D721Med (cell line): ENCODE data around the gene NT5C2.

ENCODE experiments used
- DNase-seq: peaks from one replicate; pipeline ENCODE4 v3.0.0; 2011; ENCODE audit warnings: low spot score; ENCODE audit not compliant: insufficient read length
- FAIRE-seq: peaks from 2 replicates; lab custom pipeline; 2011; peaks lifted over from hg19 to GRCh38; lab: Jason Lieb, UNC
- TF ChIP-seq, protein P1 (sequence below): IDR thresholded peaks from 2 replicates; pipeline ENCODE4 v1.5.1; 2012; ENCODE audit warnings: mild to moderate bottlenecking, control low read depth; ENCODE audit not compliant: insufficient read depth; ENCODE audit errors: missing control alignments

NT5C2 gene

DNA sequence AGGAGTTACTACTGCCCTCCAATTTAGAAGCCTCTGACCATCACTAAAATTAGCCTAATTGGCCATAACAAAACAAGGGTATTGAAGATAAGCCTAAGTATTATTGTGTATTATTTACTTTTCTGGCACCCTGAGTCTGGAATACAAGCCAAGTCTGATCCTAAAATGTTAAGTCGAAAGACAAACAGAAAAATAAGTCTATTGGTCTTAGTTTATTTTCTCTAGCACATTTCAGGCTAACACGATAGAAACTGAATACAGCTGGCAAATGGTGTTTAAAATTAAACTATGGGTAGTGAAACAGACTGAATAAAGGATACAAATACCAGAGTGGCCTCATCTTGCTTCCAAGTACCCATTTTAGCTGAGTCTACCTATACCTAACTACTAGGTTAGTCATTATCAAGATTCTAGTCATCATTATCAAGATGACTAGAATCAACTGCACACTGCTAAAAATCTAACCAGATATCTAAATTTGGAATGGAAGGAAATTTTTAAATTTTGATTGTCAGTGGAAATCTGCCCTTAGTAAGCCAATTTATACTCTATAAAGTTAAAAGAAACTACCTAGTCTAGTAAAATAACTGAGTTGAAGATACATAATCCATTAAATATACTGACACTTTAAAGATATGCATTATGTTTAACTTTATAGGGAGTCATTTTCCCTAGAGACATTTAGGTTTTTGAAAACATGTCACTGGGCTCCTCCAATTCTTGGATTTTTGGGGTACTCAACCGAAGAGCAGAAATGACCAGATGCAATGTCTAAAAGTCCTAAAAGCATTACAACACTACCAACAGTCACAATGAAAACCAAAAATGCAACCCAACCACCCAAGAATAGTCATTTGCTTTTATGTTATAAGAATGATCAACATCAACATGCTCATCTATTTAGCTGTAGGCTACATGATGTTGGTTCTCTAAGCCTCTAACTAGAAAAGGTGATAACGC, 80.9 kb downstream of the NT5C2 start:
- peak; percentile 70 for FAIRE-seq

DNA sequence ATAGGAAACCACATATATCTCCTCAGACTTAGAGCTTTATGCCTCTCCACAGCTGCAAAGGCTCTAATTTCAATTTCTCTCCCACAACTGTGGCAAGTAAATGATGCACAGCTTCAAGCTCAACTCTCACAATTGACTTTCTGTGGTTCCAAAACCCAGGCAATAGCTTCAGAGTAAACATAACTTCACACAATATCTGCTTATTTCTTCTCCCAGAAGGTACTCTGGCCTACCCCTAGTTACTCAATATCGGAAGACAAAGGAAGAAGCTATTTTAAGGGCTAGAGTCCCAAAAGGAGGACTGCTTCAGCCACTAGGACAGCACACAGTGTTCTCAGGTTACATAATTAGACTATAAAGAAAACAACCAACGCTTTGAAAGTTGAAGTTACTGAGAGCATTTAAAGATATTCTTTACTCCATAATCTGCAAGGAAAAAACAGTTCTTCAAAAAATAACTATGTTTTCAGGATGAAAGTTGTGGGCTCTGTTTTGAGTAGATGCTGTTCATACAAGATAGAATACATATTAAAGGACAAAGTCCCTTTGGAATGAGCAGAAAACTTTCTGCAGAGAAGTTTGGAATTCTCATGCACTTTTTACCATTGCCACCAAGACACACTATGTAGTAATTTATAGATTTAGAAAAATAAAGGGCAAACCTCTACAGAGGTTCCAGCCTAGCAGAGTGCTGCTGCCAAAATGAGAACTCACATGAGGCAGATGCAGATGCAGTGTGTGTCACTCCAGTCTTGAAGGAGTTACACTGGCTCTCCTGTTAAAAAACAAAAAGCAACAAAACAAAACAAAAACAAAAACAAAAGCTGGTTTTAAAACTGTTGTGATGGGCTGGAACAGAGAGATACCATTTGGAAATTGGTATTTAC, 81.8 kb downstream of the NT5C2 start:
- DNase-seq (no peak), FAIRE-seq (no peak)
- TF ChIP-seq, protein P1, sequence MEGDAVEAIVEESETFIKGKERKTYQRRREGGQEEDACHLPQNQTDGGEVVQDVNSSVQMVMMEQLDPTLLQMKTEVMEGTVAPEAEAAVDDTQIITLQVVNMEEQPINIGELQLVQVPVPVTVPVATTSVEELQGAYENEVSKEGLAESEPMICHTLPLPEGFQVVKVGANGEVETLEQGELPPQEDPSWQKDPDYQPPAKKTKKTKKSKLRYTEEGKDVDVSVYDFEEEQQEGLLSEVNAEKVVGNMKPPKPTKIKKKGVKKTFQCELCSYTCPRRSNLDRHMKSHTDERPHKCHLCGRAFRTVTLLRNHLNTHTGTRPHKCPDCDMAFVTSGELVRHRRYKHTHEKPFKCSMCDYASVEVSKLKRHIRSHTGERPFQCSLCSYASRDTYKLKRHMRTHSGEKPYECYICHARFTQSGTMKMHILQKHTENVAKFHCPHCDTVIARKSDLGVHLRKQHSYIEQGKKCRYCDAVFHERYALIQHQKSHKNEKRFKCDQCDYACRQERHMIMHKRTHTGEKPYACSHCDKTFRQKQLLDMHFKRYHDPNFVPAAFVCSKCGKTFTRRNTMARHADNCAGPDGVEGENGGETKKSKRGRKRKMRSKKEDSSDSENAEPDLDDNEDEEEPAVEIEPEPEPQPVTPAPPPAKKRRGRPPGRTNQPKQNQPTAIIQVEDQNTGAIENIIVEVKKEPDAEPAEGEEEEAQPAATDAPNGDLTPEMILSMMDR = no peak

More for the DNA sequence above, 80.9 kb downstream of the NT5C2 start:
- TF ChIP-seq, protein P1 = no peak
- no peak for DNase-seq

DNA sequence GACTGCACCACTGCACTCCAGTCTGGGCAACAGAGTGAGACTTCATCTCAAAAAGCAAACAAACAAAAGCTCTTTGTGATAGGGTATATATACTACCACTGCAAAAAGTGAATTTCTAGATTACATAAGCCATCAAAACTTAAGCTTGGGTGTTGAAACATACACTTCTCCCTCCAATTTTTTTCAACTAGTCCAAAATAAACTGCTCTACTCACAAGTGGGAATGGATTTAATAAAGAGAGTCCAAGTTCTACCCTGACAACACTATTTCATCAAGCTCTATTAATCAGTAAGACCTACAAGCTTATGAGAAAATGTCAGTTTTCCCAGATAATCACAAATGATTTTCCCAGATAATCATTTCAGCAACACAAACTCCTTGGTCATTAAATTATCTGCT, 82.7 kb downstream of the NT5C2 start:
- no peak for FAIRE-seq
- TF ChIP-seq, protein P1 = no peak
- DNase-seq = no peak

DNA sequence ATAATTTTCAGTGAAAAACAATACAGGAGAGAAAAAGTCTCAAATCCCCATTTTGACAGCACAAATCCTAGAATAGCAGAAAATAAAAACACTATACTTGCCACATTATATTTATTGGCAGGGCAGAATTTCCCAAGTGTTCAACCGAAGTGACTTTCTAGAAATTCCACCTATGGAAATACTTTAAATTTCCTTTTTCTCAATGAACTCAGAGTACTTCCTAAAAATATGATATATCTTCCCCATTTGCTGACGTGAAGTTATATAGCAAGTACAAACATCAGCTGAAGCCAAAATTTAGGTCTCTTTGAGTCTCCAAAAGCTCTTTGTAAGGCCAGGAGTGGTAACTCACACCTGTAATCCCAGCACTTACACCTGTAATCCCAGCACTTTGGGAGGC, 83.3 kb downstream of the NT5C2 start:
- TF ChIP-seq, protein P1 = no peak
- FAIRE-seq (no peak), DNase-seq (no peak)

DNA sequence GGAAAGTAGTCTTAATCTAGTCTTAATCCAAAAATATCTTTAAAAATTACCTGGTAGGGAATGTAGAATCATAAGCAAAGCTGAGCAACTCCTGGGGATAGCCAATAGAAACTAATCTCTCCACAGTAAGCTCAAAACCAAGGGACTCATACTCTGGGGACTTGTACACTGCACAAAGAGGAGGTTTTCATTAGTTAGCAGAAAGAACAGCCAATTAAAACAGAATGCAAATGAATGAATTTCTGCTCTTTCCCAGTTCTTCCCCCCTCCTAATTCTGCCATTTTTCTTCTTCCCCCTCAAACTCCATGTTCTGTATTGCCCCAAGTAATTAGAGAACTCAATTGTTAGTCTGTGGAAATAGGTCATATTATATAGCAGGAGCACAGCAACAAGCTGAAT, 86.5 kb downstream of the NT5C2 start:
- FAIRE-seq (no peak), DNase-seq (no peak)
- TF ChIP-seq, protein P1 = no peak

DNA sequence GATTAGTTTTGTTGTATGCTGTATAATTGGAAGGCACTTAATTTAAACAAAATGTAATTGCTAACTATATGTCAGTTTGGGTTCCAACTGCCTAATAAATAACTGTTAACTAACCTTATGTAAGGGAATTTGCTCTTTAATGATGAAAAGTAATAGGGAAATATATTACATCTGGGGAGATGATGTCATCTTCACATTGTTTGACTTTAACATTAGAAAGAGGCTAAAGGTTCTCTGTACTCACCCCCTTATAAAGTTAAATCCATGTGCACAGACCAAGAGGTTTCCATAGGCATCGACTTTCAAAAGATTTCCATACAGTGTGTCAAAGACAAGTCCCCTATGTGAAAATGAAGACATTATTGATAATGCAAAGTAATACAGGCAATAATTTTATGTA, 87.6 kb downstream of the NT5C2 start:
- TF ChIP-seq, protein P1 = no peak
- FAIRE-seq = peak; percentile 32
- DNase-seq = no peak
